ENCODE measurements around the gene CDKN1C. TPM values are rescaled to one million over a fixed set of nuclear protein-coding genes. Genes with fewer than 3 reads are reported as not detected.

The CDKN1C gene
- total and polyA plus RNA-seq, 2 of the 8 experiments (the other 6 are each of a cell fraction or from before 2014, with no cell fraction given), result 12.8 to 14.1 TPM

DNA sequence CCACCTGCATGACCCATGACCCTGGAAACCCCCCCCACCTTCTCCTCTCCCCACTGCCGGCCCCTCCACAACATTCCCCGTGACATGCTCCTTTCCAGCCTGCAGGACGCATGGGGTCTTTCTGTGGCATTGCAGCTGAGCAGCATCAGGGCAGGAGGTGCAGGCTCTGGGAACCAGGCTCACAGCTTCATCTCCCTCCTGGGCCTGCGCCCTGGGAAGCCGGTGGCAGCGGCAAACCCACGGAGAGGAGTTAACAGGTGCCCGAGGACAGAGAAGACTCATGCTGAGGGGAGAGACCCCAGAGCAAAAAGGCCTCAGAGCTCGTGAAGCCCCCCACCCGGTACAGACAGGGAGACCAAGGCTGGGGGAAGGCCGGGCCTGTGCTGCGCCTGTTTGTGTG lies 32.2 kb downstream of the CDKN1C start:
- no peak overlapping the region for H2BK12ac ChIP-seq (ENCODE audit: low read depth, low read length)
- no peaks in the 10 kb centered on the region for H3K79me2 ChIP-seq (ENCODE audit: control insufficient read depth in 1 of 2, insufficient read depth in 2 of 2, low read length in 2 of 2)
- CTCF ChIA-PET (ENCODE audit: partially characterized antibody), result interaction anchor here (0.7 to 2.9 kb wide), 2 partner anchors 28 to 321 kb away, joined by 3 to 13 read pairs; no protein-coding TSS in a partner anchor
- TF ChIP-seq JUND (IDR thresholded peaks at IDR 0.05; ENCODE audit: low read length) (no peak), SRF (IDR thresholded peaks at IDR 0.05; ENCODE audit: low read depth, low read length) (no peak), TCF12 (IDR thresholded peaks at IDR 0.05; ENCODE audit: low read depth, low read length) (no peak), TAF1 (IDR thresholded peaks at IDR 0.05; ENCODE audit: low read depth, low read length) (no peak), USF2 (IDR thresholded peaks at IDR 0.05; ENCODE audit: low read length) (no peak), CBX5 (IDR thresholded peaks at IDR 0.05; ENCODE audit: low read depth, low read length) (no peak), NRF1 (IDR thresholded peaks at IDR 0.05; ENCODE audit: low read depth, low read length) (no peak), SAP30 (IDR thresholded peaks at IDR 0.05; ENCODE audit: insufficient read depth, insufficient replicate concordance, low read length) (no peak), EP300 (IDR thresholded peaks at IDR 0.05; ENCODE audit: borderline replicate concordance in 1 of 2, low read depth in 2 of 2, low read length in 2 of 2) (no peak), GABPA (IDR thresholded peaks at IDR 0.05; ENCODE audit: borderline replicate concordance, insufficient read depth, low read length) (no peak)
- TF ChIP-seq, protein P1, sequence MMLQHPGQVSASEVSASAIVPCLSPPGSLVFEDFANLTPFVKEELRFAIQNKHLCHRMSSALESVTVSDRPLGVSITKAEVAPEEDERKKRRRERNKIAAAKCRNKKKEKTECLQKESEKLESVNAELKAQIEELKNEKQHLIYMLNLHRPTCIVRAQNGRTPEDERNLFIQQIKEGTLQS (IDR thresholded peaks at IDR 0.05; ENCODE audit: insufficient read depth, low read depth, low read length), result no peak
- TF ChIP-seq, protein P2, sequence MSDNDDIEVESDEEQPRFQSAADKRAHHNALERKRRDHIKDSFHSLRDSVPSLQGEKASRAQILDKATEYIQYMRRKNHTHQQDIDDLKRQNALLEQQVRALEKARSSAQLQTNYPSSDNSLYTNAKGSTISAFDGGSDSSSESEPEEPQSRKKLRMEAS (IDR thresholded peaks at IDR 0.05), result no peak

More for the DNA sequence above, 32.2 kb downstream of the CDKN1C start:
- Histone ChIP-seq H2BK15ac (ENCODE audit: low read length) (no peak overlapping the region), H3K14ac (ENCODE audit: insufficient read length) (no peak overlapping the region), H2BK5ac (ENCODE audit: low read depth, low read length) (no peak overlapping the region), H4K8ac (ENCODE audit: extremely low read depth, insufficient read depth, low read length) (no peak overlapping the region), H4K20me1 (replicated peaks in 1 of 2; ENCODE audit: control insufficient read depth in 1 of 2, insufficient read depth in 2 of 2, low read length in 2 of 2) (peaks cover 0 to 2% of the 10 kb centered on the region in 2 experiments), H2BK20ac (ENCODE audit: low read length) (no peak overlapping the region), H3K4me2 (ENCODE audit: insufficient read depth in 1 of 2, low read depth in 2 of 2, low read length in 2 of 2) (no peak overlapping the region), H2AK5ac (ENCODE audit: low read depth, low read length) (no peak overlapping the region), H3K18ac (ENCODE audit: extremely low read depth, low read length) (no peak overlapping the region), H2AFZ (ENCODE audit: low read length) (no peak overlapping the region), H3K56ac (replicated peaks; ENCODE audit: insufficient read length, low read depth, low read length) (no peak overlapping the region), H3K9ac (replicated peaks in 1 of 4; ENCODE audit: extremely low read depth in 1 of 4, low read depth in 3 of 4, low read length in 3 of 4) (no peak overlapping the region), H3K23me2 (ENCODE audit: low read depth, low read length) (peaks cover 4% of the 10 kb centered on the region; the same call in 1 of the 2 replicates), H3K9me3 (ENCODE audit: insufficient read depth in 2 of 2, low read depth in 1 of 2, low read length in 1 of 2) (no peaks in the 10 kb centered on the region; a peak in 1 of 4 replicates), H3K4me3 (ENCODE audit: extremely low read depth in 1 of 4, insufficient read depth in 2 of 4, low read depth in 3 of 4, low read length in 4 of 4) (no peak overlapping the region), H3K4me1 (replicated peaks in 1 of 4; ENCODE audit: control insufficient read depth in 3 of 4, insufficient read depth in 4 of 4, low read length in 3 of 4) (peaks cover 0 to 7% (median 3%) of the 10 kb centered on the region in 4 experiments; a peak in 5 of 7 replicates), H4K5ac (ENCODE audit: insufficient read length, low read depth, low read length) (no peak overlapping the region), H3K27ac (ENCODE audit: low read depth, low read length) (no peak overlapping the region), H3K36me3 (ENCODE audit: control insufficient read depth in 2 of 4, insufficient read depth in 4 of 4, low read length in 3 of 4) (no peaks in the 10 kb centered on the region), H4K91ac (replicated peaks; ENCODE audit: insufficient read length, low read length) (no peak overlapping the region), H3K4ac (replicated peaks; ENCODE audit: insufficient read length, low read depth, low read length) (peak overlapping the region; percentile 69), H3K23ac (ENCODE audit: insufficient read length) (no peak overlapping the region), H2BK120ac (replicated peaks; ENCODE audit: low read depth, low read length) (no peak overlapping the region), H3K79me1 (ENCODE audit: low read depth, low read length) (no peaks in the 10 kb centered on the region), H3K27me3 (replicated peaks in 1 of 4; ENCODE audit: control insufficient read depth in 3 of 4, extremely low read depth in 1 of 4, insufficient read depth in 3 of 4, low read length in 3 of 4) (peaks cover 0 to 23% (median 7%) of the 10 kb centered on the region in 4 experiments; a peak in 4 of 7 replicates)
- FAIRE-seq (no peak), DNase-seq (ENCODE audit: low read depth in 1 of 2, low spot score in 2 of 2) (no peak)
- POLR2A ChIA-PET (ENCODE audit: partially characterized antibody), result interaction anchor here (0.7 kb wide), 1 partner anchor 166 kb away, joined by 4 read pairs; no protein-coding TSS in a partner anchor
- WGBS, 2 experiments (ENCODE audit: extremely low coverage in 1 of 2, insufficient coverage in 1 of 2, insufficient read length in 1 of 2, insufficient replicate concordance in 2 of 2, low coverage in 1 of 2, low lambda C conversion rate in 2 of 2, missing lambda C conversion rate in 1 of 2), result 91% methylated on average over 12 of the region's 12 CpGs; no CpG with 5 or more reads in 1 of the 2 experiments

All from H1 (cell line).